Panc1 (cell line): ENCODE data around the gene HS3ST2.

ENCODE experiments used
- CTCF ChIP-seq: fragments of 450-650 bp; IDR thresholded peaks from 2 replicates; pipeline ENCODE4 v1.5.1; 2017; ENCODE audit warnings: mild to moderate bottlenecking
- POLR2AphosphoS5 ChIP-seq: IDR thresholded peaks from 2 replicates; pipeline ENCODE4 v1.6.1; 2012; ENCODE audit warnings: mild to moderate bottlenecking, low read depth, low read length, moderate library complexity
- SIN3A ChIP-seq: IDR thresholded peaks from 2 replicates; pipeline ENCODE4 v1.6.1; 2012; ENCODE audit warnings: low read depth, mild to moderate bottlenecking, low read length, moderate library complexity, borderline replicate concordance; ENCODE audit not compliant: insufficient read depth
- TCF7L2 ChIP-seq: IDR thresholded peaks from 2 replicates; pipeline ENCODE4 v1.6.1; 2011; ENCODE audit warnings: mild to moderate bottlenecking, low read depth, low read length, inconsistent platforms
- TF ChIP-seq, protein P1 (sequence below), 2 experiments: IDR thresholded peaks; 2 replicates each; pipeline ENCODE4 v1.6.1; 2011 to 2012; ENCODE audit warnings: low read depth in 2 of 2, control low read depth in 1 of 2, low read length in 1 of 2, mild to moderate bottlenecking in 1 of 2, moderate library complexity in 1 of 2; ENCODE audit not compliant: insufficient read depth in 1 of 2

DNA sequence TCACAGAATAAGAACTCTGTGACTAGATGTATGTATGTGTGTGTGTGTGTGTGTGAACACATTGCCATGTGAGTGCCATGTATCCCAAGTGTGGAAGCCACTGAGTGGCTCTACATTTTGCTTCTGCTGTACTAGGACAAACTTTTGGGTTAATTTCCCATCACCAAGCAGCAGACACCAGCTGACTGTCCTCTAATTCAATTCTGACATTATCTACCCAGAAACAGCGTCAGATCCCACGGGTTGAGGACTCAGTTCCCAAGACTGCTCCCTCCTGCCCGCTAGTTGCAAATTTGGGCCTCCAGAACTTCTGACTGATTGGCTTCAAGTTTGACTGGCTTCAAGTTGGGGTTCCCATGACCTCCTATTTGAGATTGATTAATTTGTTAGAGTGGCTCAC, 29.2 kb downstream of the HS3ST2 start:
- no peak for TF ChIP-seq CTCF
- no peak for TF ChIP-seq POLR2AphosphoS5
- TF ChIP-seq, protein P1, sequence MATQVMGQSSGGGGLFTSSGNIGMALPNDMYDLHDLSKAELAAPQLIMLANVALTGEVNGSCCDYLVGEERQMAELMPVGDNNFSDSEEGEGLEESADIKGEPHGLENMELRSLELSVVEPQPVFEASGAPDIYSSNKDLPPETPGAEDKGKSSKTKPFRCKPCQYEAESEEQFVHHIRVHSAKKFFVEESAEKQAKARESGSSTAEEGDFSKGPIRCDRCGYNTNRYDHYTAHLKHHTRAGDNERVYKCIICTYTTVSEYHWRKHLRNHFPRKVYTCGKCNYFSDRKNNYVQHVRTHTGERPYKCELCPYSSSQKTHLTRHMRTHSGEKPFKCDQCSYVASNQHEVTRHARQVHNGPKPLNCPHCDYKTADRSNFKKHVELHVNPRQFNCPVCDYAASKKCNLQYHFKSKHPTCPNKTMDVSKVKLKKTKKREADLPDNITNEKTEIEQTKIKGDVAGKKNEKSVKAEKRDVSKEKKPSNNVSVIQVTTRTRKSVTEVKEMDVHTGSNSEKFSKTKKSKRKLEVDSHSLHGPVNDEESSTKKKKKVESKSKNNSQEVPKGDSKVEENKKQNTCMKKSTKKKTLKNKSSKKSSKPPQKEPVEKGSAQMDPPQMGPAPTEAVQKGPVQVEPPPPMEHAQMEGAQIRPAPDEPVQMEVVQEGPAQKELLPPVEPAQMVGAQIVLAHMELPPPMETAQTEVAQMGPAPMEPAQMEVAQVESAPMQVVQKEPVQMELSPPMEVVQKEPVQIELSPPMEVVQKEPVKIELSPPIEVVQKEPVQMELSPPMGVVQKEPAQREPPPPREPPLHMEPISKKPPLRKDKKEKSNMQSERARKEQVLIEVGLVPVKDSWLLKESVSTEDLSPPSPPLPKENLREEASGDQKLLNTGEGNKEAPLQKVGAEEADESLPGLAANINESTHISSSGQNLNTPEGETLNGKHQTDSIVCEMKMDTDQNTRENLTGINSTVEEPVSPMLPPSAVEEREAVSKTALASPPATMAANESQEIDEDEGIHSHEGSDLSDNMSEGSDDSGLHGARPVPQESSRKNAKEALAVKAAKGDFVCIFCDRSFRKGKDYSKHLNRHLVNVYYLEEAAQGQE (IDR thresholded peaks at IDR 0.05; ENCODE audit: insufficient read depth in 1 of 2, low read depth in 2 of 2, low read length in 1 of 2) = no peak
- no peak for TF ChIP-seq SIN3A
- TF ChIP-seq TCF7L2 = no peak
